ENCODE data around the gene ERCC5. TPM values are rescaled to one million over a fixed set of nuclear protein-coding genes. Genes with fewer than 3 reads are reported as not detected.

ERCC5 gene
- total and polyA plus RNA-seq, 4 donors: 17.7 to 44.8 (median 24.7) TPM

DNA sequence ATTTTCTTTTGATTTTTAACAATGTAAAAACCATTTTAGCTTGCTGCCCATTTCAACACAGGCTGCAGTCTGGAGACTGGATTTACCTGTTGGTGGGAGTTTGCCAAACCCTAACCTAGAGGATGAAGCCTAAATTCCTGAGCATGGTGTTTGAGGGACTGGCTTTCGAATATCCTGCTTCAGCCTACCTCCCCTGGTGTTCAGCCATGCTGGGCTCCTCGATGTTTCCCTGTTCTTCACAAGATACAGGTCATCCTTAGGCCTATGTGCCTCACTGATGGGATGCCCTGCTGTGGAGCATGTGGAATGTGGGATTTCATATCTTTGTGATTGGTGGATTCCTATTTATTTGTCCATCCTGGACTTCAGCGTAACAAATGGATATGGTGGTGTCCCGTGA, 20.4 kb upstream of the ERCC5 start:
- 98% methylated on average over 4 of the region's 4 CpGs for WGBS
- DNase-seq (ENCODE audit: low spot score): no peak
- Histone ChIP-seq H3K27me3 (ENCODE audit: control insufficient read depth in 4 of 4, insufficient read depth in 4 of 4, low read length in 3 of 4) (no peaks in the 10 kb centered on the region), H3K9me3 (ENCODE audit: control insufficient read depth in 4 of 4, low read length in 3 of 4) (no peaks in the 10 kb centered on the region), H3K27ac (ENCODE audit: low read depth in 1 of 2, low read length in 2 of 2) (no peak overlapping the region), H3K4me3 (ENCODE audit: low read depth in 1 of 3, low read length in 3 of 3) (no peak overlapping the region), H3K9ac (ENCODE audit: low read depth in 1 of 2, low read length in 2 of 2) (no peak overlapping the region), H3K4me1 (ENCODE audit: control insufficient read depth in 4 of 4, insufficient read depth in 4 of 4, low read length in 3 of 4) (peaks cover 0 to 6% (median 3%) of the 10 kb centered on the region in 4 donors), H3K36me3 (ENCODE audit: control insufficient read depth in 4 of 4, insufficient read depth in 3 of 4, low read depth in 1 of 4, low read length in 3 of 4) (peaks cover 4 to 33% (median 25%) of the 10 kb centered on the region in 4 donors)
- TF ChIP-seq HNF4G (IDR thresholded peaks at IDR 0.05) (no peak), TAF1 (conservative IDR thresholded peaks at IDR 0.05) (no peak), JUND (IDR thresholded peaks at IDR 0.05) (no peak), GABPA (IDR thresholded peaks at IDR 0.05 in 1 of 2, conservative IDR thresholded peaks at IDR 0.05 in 1 of 2) (no peak), SP1 (IDR thresholded peaks at IDR 0.05) (no peak)
- TF ChIP-seq, protein P1, sequence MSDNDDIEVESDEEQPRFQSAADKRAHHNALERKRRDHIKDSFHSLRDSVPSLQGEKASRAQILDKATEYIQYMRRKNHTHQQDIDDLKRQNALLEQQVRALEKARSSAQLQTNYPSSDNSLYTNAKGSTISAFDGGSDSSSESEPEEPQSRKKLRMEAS (IDR thresholded peaks at IDR 0.05): no peak

DNA sequence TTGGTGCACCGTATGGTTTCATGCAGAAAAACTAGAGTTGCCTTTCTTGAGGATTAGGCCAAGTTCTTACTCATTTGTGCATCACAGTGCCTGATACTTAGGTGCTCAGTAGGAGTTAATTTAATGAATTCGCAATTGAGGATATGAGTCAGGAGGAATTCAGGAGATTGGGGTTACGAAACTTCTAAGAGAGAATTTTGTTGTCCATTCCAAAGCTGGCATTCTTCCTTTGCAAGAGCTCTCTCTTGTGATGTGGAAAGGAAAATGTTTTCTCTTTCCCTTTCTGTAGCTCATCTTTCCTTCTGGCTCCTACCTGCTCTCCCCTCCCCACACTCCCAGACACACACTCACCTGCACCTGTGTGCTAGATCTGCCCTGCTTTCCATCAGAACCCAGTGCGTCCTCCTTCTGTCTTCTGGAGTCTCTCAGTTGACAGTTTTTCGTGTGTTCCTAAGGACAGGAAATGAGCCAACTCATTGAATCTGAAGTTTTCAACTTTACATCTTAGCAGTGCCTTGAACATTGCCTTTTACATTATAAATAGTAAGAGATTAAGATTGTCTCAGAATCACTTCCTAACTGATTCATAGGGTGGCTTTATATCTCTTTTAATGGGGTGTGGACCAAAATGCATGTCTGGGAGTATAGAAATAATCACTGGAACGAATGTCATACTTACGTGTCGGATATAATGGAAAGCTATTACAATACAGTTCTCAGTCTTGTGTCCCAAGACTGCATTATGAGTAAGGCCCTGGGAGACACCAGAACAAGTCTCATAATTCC, 19.7 kb upstream of the ERCC5 start:
- TF ChIP-seq, protein P1 (IDR thresholded peaks at IDR 0.05): no peak
- TF ChIP-seq FOXA2 (IDR thresholded peaks at IDR 0.05): no peak
- TF ChIP-seq, protein P2, sequence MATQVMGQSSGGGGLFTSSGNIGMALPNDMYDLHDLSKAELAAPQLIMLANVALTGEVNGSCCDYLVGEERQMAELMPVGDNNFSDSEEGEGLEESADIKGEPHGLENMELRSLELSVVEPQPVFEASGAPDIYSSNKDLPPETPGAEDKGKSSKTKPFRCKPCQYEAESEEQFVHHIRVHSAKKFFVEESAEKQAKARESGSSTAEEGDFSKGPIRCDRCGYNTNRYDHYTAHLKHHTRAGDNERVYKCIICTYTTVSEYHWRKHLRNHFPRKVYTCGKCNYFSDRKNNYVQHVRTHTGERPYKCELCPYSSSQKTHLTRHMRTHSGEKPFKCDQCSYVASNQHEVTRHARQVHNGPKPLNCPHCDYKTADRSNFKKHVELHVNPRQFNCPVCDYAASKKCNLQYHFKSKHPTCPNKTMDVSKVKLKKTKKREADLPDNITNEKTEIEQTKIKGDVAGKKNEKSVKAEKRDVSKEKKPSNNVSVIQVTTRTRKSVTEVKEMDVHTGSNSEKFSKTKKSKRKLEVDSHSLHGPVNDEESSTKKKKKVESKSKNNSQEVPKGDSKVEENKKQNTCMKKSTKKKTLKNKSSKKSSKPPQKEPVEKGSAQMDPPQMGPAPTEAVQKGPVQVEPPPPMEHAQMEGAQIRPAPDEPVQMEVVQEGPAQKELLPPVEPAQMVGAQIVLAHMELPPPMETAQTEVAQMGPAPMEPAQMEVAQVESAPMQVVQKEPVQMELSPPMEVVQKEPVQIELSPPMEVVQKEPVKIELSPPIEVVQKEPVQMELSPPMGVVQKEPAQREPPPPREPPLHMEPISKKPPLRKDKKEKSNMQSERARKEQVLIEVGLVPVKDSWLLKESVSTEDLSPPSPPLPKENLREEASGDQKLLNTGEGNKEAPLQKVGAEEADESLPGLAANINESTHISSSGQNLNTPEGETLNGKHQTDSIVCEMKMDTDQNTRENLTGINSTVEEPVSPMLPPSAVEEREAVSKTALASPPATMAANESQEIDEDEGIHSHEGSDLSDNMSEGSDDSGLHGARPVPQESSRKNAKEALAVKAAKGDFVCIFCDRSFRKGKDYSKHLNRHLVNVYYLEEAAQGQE (IDR thresholded peaks at IDR 0.05): no peak
- TF ChIP-seq JUND (IDR thresholded peaks at IDR 0.05): no peak
- TF ChIP-seq, protein P3, sequence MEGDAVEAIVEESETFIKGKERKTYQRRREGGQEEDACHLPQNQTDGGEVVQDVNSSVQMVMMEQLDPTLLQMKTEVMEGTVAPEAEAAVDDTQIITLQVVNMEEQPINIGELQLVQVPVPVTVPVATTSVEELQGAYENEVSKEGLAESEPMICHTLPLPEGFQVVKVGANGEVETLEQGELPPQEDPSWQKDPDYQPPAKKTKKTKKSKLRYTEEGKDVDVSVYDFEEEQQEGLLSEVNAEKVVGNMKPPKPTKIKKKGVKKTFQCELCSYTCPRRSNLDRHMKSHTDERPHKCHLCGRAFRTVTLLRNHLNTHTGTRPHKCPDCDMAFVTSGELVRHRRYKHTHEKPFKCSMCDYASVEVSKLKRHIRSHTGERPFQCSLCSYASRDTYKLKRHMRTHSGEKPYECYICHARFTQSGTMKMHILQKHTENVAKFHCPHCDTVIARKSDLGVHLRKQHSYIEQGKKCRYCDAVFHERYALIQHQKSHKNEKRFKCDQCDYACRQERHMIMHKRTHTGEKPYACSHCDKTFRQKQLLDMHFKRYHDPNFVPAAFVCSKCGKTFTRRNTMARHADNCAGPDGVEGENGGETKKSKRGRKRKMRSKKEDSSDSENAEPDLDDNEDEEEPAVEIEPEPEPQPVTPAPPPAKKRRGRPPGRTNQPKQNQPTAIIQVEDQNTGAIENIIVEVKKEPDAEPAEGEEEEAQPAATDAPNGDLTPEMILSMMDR (IDR thresholded peaks at IDR 0.05; ENCODE audit: low read depth, low read length, missing input control): no peak
- no peak for TF ChIP-seq HNF4A (conservative IDR thresholded peaks at IDR 0.05)
- TF ChIP-seq, protein P4, sequence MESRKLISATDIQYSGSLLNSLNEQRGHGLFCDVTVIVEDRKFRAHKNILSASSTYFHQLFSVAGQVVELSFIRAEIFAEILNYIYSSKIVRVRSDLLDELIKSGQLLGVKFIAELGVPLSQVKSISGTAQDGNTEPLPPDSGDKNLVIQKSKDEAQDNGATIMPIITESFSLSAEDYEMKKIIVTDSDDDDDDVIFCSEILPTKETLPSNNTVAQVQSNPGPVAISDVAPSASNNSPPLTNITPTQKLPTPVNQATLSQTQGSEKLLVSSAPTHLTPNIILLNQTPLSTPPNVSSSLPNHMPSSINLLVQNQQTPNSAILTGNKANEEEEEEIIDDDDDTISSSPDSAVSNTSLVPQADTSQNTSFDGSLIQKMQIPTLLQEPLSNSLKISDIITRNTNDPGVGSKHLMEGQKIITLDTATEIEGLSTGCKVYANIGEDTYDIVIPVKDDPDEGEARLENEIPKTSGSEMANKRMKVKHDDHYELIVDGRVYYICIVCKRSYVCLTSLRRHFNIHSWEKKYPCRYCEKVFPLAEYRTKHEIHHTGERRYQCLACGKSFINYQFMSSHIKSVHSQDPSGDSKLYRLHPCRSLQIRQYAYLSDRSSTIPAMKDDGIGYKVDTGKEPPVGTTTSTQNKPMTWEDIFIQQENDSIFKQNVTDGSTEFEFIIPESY (IDR thresholded peaks at IDR 0.05): no peak
- TF ChIP-seq, protein P5, sequence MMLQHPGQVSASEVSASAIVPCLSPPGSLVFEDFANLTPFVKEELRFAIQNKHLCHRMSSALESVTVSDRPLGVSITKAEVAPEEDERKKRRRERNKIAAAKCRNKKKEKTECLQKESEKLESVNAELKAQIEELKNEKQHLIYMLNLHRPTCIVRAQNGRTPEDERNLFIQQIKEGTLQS (IDR thresholded peaks at IDR 0.05): no peak
- 88% methylated on average over 8 of the region's 8 CpGs for WGBS
- no peaks in the 10 kb centered on the region for H3K27me3 ChIP-seq (ENCODE audit: control insufficient read depth in 4 of 4, insufficient read depth in 4 of 4, low read length in 3 of 4)
- no peak for DNase-seq (ENCODE audit: low spot score)
- H3K4me3 ChIP-seq (ENCODE audit: low read depth in 1 of 3, low read length in 3 of 3): no peak overlapping the region
- H3K27ac ChIP-seq (ENCODE audit: low read depth in 1 of 2, low read length in 2 of 2): no peak overlapping the region
- peaks cover 0 to 13% (median 9%) of the 10 kb centered on the region in 4 donors for H3K4me1 ChIP-seq (ENCODE audit: control insufficient read depth in 4 of 4, insufficient read depth in 4 of 4, low read length in 3 of 4)
- no peak overlapping the region for H3K9ac ChIP-seq (ENCODE audit: low read depth in 1 of 2, low read length in 2 of 2)
- H3K9me3 ChIP-seq (ENCODE audit: control insufficient read depth in 4 of 4, low read length in 3 of 4): no peaks in the 10 kb centered on the region
- peaks cover 4 to 29% (median 24%) of the 10 kb centered on the region in 4 donors for H3K36me3 ChIP-seq (ENCODE audit: control insufficient read depth in 4 of 4, insufficient read depth in 3 of 4, low read depth in 1 of 4, low read length in 3 of 4)
